ENCODE data around the gene CCNA2.

CCNA2 gene

DNA sequence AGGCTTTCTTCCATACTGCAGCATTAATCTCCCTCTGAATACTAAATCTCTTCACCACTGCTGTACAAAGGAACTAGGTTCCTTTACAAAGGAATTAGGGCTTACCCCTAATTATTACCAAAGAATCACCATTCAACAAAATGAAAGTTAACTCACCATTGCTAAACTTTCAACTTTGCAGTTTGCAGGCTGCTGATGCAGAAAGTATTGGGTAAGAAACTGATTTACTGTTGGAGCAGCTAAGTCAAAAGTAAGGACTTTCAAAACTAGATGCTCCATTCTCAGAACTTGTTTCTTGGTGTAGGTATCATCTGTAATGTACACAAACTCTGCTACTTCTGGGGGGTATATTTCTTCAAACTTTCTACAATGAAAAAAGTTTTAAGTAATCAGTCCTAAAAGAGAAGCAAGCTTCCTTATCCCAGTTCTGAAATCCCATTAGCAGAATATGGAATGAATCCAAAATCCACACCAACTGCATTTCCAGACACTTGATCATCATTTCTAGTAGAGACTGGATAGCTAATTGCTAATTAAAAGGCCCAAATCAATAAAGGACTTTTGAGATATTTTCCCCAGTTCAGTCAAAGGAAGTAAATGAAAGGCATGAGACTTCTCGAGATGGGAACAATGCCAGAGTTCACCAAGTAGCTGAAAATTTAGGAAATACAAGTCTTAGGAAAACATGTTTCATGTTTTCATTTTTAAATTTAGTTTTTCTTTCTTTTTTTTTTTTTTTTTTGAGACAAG lies 4.3 kb downstream of the CCNA2 start:
- no peak overlapping the region for H2BK15ac ChIP-seq (ENCODE audit: low read length)
- no peak overlapping the region for H2BK5ac ChIP-seq (ENCODE audit: low read length)
- H3K23ac ChIP-seq (ENCODE audit: low read depth, low read length, poor library complexity): no peak overlapping the region
- H3K18ac ChIP-seq (ENCODE audit: low read length): no peak overlapping the region
- no peak overlapping the region for H2AK5ac ChIP-seq (ENCODE audit: low read depth, low read length)
- H3K27me3 ChIP-seq (ENCODE audit: control insufficient read depth in 3 of 3, insufficient read depth in 3 of 3, low read depth in 1 of 3, low read length in 3 of 3): no peaks in the 10 kb centered on the region
- no peak for DNase-seq (ENCODE audit: low spot score)
- H3K79me1 ChIP-seq (ENCODE audit: low read depth, low read length): peaks cover 5% of the 10 kb centered on the region
- H4K8ac ChIP-seq (ENCODE audit: low read depth, low read length): no peak overlapping the region
- H3K4me3 ChIP-seq (ENCODE audit: low read length in 2 of 2): no peak overlapping the region
- no peak overlapping the region for H2BK12ac ChIP-seq (ENCODE audit: low read length)
- no peak overlapping the region for H4K91ac ChIP-seq (ENCODE audit: low read depth, low read length, poor library complexity)
- no peak overlapping the region for H3K4me2 ChIP-seq (ENCODE audit: insufficient read depth, low read length, poor library complexity, severe bottlenecking)
- H3K4me1 ChIP-seq (ENCODE audit: control insufficient read depth in 2 of 2, insufficient read depth in 1 of 2, low read depth in 1 of 2, low read length in 2 of 2): peaks cover 0 to 8% of the 10 kb centered on the region in 2 donors
- no peak overlapping the region for H3K27ac ChIP-seq (replicated peaks; ENCODE audit: low read length)
- H2AFZ ChIP-seq (ENCODE audit: low read length): no peak overlapping the region
- no peaks in the 10 kb centered on the region for H3K9me3 ChIP-seq (replicated peaks in 1 of 2; ENCODE audit: control insufficient read depth in 2 of 2, insufficient read depth in 1 of 2, low read depth in 1 of 2, low read length in 2 of 2)
- no peak overlapping the region for H3K9ac ChIP-seq (ENCODE audit: low read depth, low read length, poor library complexity)
- H3K36me3 ChIP-seq (replicated peaks in 1 of 2; ENCODE audit: control insufficient read depth in 2 of 2, insufficient read depth in 2 of 2, low read length in 2 of 2): peaks cover 19 to 82% of the 10 kb centered on the region in 2 donors
- no peak overlapping the region for H3K14ac ChIP-seq (ENCODE audit: low read length)
- H3K4ac ChIP-seq (ENCODE audit: low read length): no peak overlapping the region
- WGBS, 2 donors (ENCODE audit: extremely low coverage in 2 of 2, insufficient read length in 2 of 2, insufficient replicate concordance in 1 of 2): no CpG with 5 or more reads among the region's 1 CpG
- no peak overlapping the region for H2BK120ac ChIP-seq (ENCODE audit: low read depth, low read length)

DNA sequence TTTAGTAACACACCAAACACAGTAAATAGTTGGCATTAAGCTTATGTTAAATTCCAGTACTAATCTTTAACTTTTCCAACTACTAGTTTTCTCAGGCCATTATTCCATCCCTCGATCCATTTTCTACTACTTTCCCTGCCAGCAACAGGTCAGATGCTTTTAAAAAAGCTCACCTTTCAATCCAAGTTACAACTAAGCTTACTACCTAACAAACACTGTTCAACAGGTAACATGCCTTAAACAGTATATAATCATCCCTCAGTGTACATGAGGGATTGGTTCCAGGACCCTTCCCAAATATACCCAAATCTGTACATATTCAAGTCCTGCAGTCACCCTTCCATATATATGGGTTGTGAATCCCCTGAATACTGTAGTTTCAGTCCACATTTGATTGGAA lies 5.5 kb downstream of the CCNA2 start:
- H3K27ac ChIP-seq (replicated peaks; ENCODE audit: low read length): no peak overlapping the region
- no peak overlapping the region for H3K23ac ChIP-seq (ENCODE audit: low read depth, low read length, poor library complexity)
- peaks cover 0 to 8% of the 10 kb centered on the region in 2 donors for H3K4me1 ChIP-seq (ENCODE audit: control insufficient read depth in 2 of 2, insufficient read depth in 1 of 2, low read depth in 1 of 2, low read length in 2 of 2)
- no peak overlapping the region for H3K9ac ChIP-seq (ENCODE audit: low read depth, low read length, poor library complexity)
- H3K79me1 ChIP-seq (ENCODE audit: low read depth, low read length): peaks cover 2% of the 10 kb centered on the region
- H4K91ac ChIP-seq (ENCODE audit: low read depth, low read length, poor library complexity): no peak overlapping the region
- no peak overlapping the region for H3K4me3 ChIP-seq (ENCODE audit: low read length in 2 of 2)
- H2AK5ac ChIP-seq (ENCODE audit: low read depth, low read length): no peak overlapping the region
- H3K9me3 ChIP-seq (replicated peaks in 1 of 2; ENCODE audit: control insufficient read depth in 2 of 2, insufficient read depth in 1 of 2, low read depth in 1 of 2, low read length in 2 of 2): no peaks in the 10 kb centered on the region
- H3K36me3 ChIP-seq (replicated peaks in 1 of 2; ENCODE audit: control insufficient read depth in 2 of 2, insufficient read depth in 2 of 2, low read length in 2 of 2): peaks cover 19 to 94% of the 10 kb centered on the region in 2 donors
- no peak overlapping the region for H3K18ac ChIP-seq (ENCODE audit: low read length)
- no peak overlapping the region for H2BK15ac ChIP-seq (ENCODE audit: low read length)
- H3K14ac ChIP-seq (ENCODE audit: low read length): no peak overlapping the region
- H3K4ac ChIP-seq (ENCODE audit: low read length): no peak overlapping the region
- no peak overlapping the region for H4K8ac ChIP-seq (ENCODE audit: low read depth, low read length)
- no peak for DNase-seq (ENCODE audit: low spot score)
- H3K4me2 ChIP-seq (ENCODE audit: insufficient read depth, low read length, poor library complexity, severe bottlenecking): no peak overlapping the region
- WGBS, 2 donors (ENCODE audit: extremely low coverage in 2 of 2, insufficient read length in 2 of 2, insufficient replicate concordance in 1 of 2): no CpG with 5 or more reads among the region's 1 CpG
- H2BK5ac ChIP-seq (ENCODE audit: low read length): no peak overlapping the region
- no peak overlapping the region for H2AFZ ChIP-seq (ENCODE audit: low read length)
- no peak overlapping the region for H2BK12ac ChIP-seq (ENCODE audit: low read length)
- no peaks in the 10 kb centered on the region for H3K27me3 ChIP-seq (ENCODE audit: control insufficient read depth in 3 of 3, insufficient read depth in 3 of 3, low read depth in 1 of 3, low read length in 3 of 3)
- H2BK120ac ChIP-seq (ENCODE audit: low read depth, low read length): no peak overlapping the region

DNA sequence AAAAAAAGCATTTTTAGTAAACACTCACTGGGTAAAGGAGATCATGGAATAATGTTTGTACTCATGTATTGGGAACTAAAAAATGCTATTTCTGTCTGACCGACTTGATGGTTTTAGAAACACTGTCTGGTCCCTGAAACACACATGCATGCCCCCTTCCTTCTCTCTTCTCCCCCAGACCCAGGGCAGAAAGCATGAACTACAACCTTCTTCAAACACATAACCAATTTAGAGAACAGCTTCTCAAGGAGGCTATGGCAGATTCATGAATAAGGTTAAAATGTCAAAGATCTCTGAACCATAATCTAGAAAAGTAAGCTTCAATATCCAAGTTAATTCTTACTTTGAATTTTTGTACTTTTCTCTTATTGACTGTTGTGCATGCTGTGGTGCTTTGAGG lies 6.0 kb downstream of the CCNA2 start:
- H3K4me3 ChIP-seq (ENCODE audit: low read length in 2 of 2): no peak overlapping the region
- H3K9ac ChIP-seq (ENCODE audit: low read depth, low read length, poor library complexity): no peak overlapping the region
- H3K18ac ChIP-seq (ENCODE audit: low read length): no peak overlapping the region
- no peak overlapping the region for H2AFZ ChIP-seq (ENCODE audit: low read length)
- no peak overlapping the region for H3K23ac ChIP-seq (ENCODE audit: low read depth, low read length, poor library complexity)
- H2AK5ac ChIP-seq (ENCODE audit: low read depth, low read length): no peak overlapping the region
- no peak overlapping the region for H3K4me2 ChIP-seq (ENCODE audit: insufficient read depth, low read length, poor library complexity, severe bottlenecking)
- no peak overlapping the region for H3K27ac ChIP-seq (replicated peaks; ENCODE audit: low read length)
- peaks cover 19 to 99% of the 10 kb centered on the region in 2 donors for H3K36me3 ChIP-seq (replicated peaks in 1 of 2; ENCODE audit: control insufficient read depth in 2 of 2, insufficient read depth in 2 of 2, low read length in 2 of 2)
- H3K4me1 ChIP-seq (ENCODE audit: control insufficient read depth in 2 of 2, insufficient read depth in 1 of 2, low read depth in 1 of 2, low read length in 2 of 2): peaks cover 0 to 8% of the 10 kb centered on the region in 2 donors
- H2BK15ac ChIP-seq (ENCODE audit: low read length): no peak overlapping the region
- H3K9me3 ChIP-seq (replicated peaks in 1 of 2; ENCODE audit: control insufficient read depth in 2 of 2, insufficient read depth in 1 of 2, low read depth in 1 of 2, low read length in 2 of 2): no peaks in the 10 kb centered on the region
- no peak for DNase-seq (ENCODE audit: low spot score)
- H3K27me3 ChIP-seq (ENCODE audit: control insufficient read depth in 3 of 3, insufficient read depth in 3 of 3, low read depth in 1 of 3, low read length in 3 of 3): no peaks in the 10 kb centered on the region
- WGBS, 2 donors (ENCODE audit: extremely low coverage in 2 of 2, insufficient read length in 2 of 2, insufficient replicate concordance in 1 of 2): no CpG with 5 or more reads among the region's 1 CpG
- no peaks in the 10 kb centered on the region for H3K79me1 ChIP-seq (ENCODE audit: low read depth, low read length)
- no peak overlapping the region for H4K8ac ChIP-seq (ENCODE audit: low read depth, low read length)
- no peak overlapping the region for H2BK12ac ChIP-seq (ENCODE audit: low read length)
- H2BK120ac ChIP-seq (ENCODE audit: low read depth, low read length): no peak overlapping the region
- H4K91ac ChIP-seq (ENCODE audit: low read depth, low read length, poor library complexity): no peak overlapping the region
- H2BK5ac ChIP-seq (ENCODE audit: low read length): no peak overlapping the region
- no peak overlapping the region for H3K14ac ChIP-seq (ENCODE audit: low read length)
- no peak overlapping the region for H3K4ac ChIP-seq (ENCODE audit: low read length)

DNA sequence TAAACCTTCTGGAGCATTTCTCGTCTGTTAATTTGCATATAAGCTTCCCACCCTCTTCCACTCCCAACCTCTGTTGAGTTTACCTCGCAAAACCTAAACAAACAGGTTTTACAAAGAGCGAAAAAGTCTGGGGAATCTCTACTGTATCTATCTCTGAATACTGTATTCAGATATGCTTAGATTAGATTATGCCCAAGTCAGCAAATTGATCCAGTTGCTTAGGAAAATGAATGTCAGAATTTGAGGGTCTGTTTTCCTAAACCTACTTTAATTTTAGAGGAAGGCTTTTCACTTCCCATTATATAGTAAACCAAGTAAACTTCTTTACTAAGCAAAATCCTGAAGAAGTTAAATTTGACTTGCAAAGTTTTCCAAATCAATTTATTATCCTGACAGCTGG lies 6.7 kb downstream of the CCNA2 start:
- Histone ChIP-seq H3K9me3 (replicated peaks in 1 of 2; ENCODE audit: control insufficient read depth in 2 of 2, insufficient read depth in 1 of 2, low read depth in 1 of 2, low read length in 2 of 2) (no peaks in the 10 kb centered on the region), H3K4me2 (ENCODE audit: insufficient read depth, low read length, poor library complexity, severe bottlenecking) (no peak overlapping the region), H3K9ac (ENCODE audit: low read depth, low read length, poor library complexity) (no peak overlapping the region), H2AFZ (ENCODE audit: low read length) (no peak overlapping the region), H4K8ac (ENCODE audit: low read depth, low read length) (no peak overlapping the region), H2BK5ac (ENCODE audit: low read length) (no peak overlapping the region), H3K4ac (ENCODE audit: low read length) (no peak overlapping the region), H3K4me3 (ENCODE audit: low read length in 2 of 2) (no peak overlapping the region), H2BK120ac (ENCODE audit: low read depth, low read length) (no peak overlapping the region), H3K18ac (ENCODE audit: low read length) (no peak overlapping the region), H3K79me1 (ENCODE audit: low read depth, low read length) (no peaks in the 10 kb centered on the region), H3K23ac (ENCODE audit: low read depth, low read length, poor library complexity) (no peak overlapping the region), H2AK5ac (ENCODE audit: low read depth, low read length) (no peak overlapping the region), H4K91ac (ENCODE audit: low read depth, low read length, poor library complexity) (no peak overlapping the region), H2BK12ac (ENCODE audit: low read length) (no peak overlapping the region), H3K27ac (replicated peaks; ENCODE audit: low read length) (no peak overlapping the region), H3K14ac (ENCODE audit: low read length) (no peak overlapping the region), H2BK15ac (ENCODE audit: low read length) (no peak overlapping the region), H3K27me3 (ENCODE audit: control insufficient read depth in 3 of 3, insufficient read depth in 3 of 3, low read depth in 1 of 3, low read length in 3 of 3) (no peaks in the 10 kb centered on the region), H3K36me3 (replicated peaks in 1 of 2; ENCODE audit: control insufficient read depth in 2 of 2, insufficient read depth in 2 of 2, low read length in 2 of 2) (peaks cover 19 to 100% of the 10 kb centered on the region in 2 donors), H3K4me1 (ENCODE audit: control insufficient read depth in 2 of 2, insufficient read depth in 1 of 2, low read depth in 1 of 2, low read length in 2 of 2) (peaks cover 0 to 8% of the 10 kb centered on the region in 2 donors)
- WGBS, 2 donors (ENCODE audit: extremely low coverage in 2 of 2, insufficient read length in 2 of 2, insufficient replicate concordance in 1 of 2): no CpG with 5 or more reads among the region's 3 CpGs
- DNase-seq (ENCODE audit: low spot score): no peak

All from neuronal stem cell (in vitro differentiated cells).